Breast epithelium (tissue), 4 donors: ENCODE data around the gene VAPA. TPM values are rescaled to one million over a fixed set of nuclear protein-coding genes. Genes with fewer than 3 reads are reported as not detected.

Experiments used
- DNase-seq, 2 donors: peaks; one replicate each; pipeline ENCODE4 v3.0.0-alpha.2; 2019; ENCODE audit warnings: low spot score in 2 of 2
- H3K27ac ChIP-seq, 2 donors: fragments of 200-600 bp; sonication (generic) in 1 of 2; one replicate each; pipeline ENCODE4 v1.5.1; 2016 to 2019; ENCODE audit warnings: mild to moderate bottlenecking in 1 of 2
- H3K27me3 ChIP-seq, 2 donors: fragments of 200-600 bp; sonication (generic) in 1 of 2; one replicate each; pipeline versions ENCODE4 v1.5.1 to v1.6.0; 2017 to 2019; ENCODE audit warnings: control low read depth in 1 of 2, mild to moderate bottlenecking in 1 of 2
- H3K36me3 ChIP-seq: fragments of 200-600 bp; one replicate; pipeline ENCODE4 v1.5.1; 2019
- H3K4me1 ChIP-seq, 2 donors: fragments of 200-600 bp; sonication (generic); one replicate each; pipeline ENCODE4 v1.5.1; 2016 to 2019; ENCODE audit warnings: control low read depth in 1 of 2
- H3K4me3 ChIP-seq, 3 donors: fragments of 200-600 bp; sonication (generic); 1 replicate in 2 of 3; 2 replicates in 1 of 3; pipeline ENCODE4 v1.5.1; 2016 to 2019; ENCODE audit warnings: mild to moderate bottlenecking in 3 of 3, moderate library complexity in 2 of 3
- H3K9me3 ChIP-seq, 2 donors: fragments of 200-600 bp; sonication (generic) in 1 of 2; one replicate each; pipeline ENCODE4 v1.5.1; 2016 to 2019; ENCODE audit warnings: control low read depth in 1 of 2
- POLR2A ChIP-seq: fragments of 450-650 bp; IDR thresholded peaks from one replicate; pipeline ENCODE4 v1.6.1; 2016; ENCODE audit warnings: antibody characterized with exemption, mild to moderate bottlenecking, moderate library complexity
- POLR2AphosphoS5 ChIP-seq, 3 donors: sonication (generic); formaldehyde crosslinking; IDR thresholded peaks; one replicate each; pipeline ENCODE4 v1.6.1; 2017; ENCODE audit warnings: antibody characterized with exemption in 3 of 3
- intact Hi-C: fragments of 100-400 bp; cut with DNase I; formaldehyde crosslinking; loops from one replicate; pipeline ENCODE4 v1.15.1; 2023; ENCODE audit warnings: low total_unique reads
- total RNA-seq, 3 donors: library from RNA; depleted of rRNA; stranded (reverse); fragments of >200 nt; gene quantifications; one replicate each; pipeline ENCODE4 v1.1.0, GENCODE V29; 2016
- TF ChIP-seq, protein P1 (sequence below), 3 donors: fragments of 450-650 bp; IDR thresholded peaks; one replicate each; pipeline ENCODE4 v1.5.1; 2016 to 2017; ENCODE audit warnings: antibody characterized with exemption in 3 of 3, mild to moderate bottlenecking in 3 of 3, moderate library complexity in 3 of 3

The VAPA gene
- total RNA-seq, 3 donors from 2014 or later = 235 to 263 (median 260) TPM

DNA sequence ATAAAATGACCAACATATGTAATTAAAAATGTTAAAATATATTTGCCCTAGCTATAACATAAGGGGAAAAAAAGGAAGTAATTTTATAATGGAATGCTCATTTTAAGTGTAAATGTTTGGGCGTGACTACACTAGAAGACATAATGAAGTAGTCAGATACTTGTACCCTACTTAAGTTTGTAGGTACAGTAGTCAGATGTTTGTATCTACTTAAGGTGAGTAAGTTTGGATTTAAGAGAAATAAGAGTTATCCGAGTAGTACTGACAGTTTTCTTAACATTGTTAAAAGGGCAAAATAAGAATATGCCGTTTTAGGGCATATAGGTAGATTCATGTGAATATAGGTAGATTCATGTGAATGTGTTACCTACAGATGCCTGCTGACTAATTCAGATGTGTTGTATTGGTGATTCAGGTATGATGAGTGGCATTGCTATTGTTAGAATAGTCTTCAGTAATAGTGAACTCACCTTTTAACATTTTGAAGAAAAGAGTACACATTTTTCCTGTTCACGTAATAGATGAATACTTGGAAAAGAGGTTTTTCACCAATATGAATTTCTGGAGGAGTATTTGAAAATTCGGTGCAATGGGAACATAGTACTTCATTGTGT, 14.9 kb downstream of the VAPA start:
- Histone ChIP-seq H3K9me3 (no peaks in the 10 kb centered on the region), H3K36me3 (no peaks in the 10 kb centered on the region), H3K4me1 (peaks cover 0 to 6% of the 10 kb centered on the region in 2 donors), H3K27me3 (no peaks in the 10 kb centered on the region), H3K4me3 (no peak overlapping the region), H3K27ac (no peak overlapping the region)
- no peak for DNase-seq
- intact Hi-C loops = no loop called here
- TF ChIP-seq, protein P1, sequence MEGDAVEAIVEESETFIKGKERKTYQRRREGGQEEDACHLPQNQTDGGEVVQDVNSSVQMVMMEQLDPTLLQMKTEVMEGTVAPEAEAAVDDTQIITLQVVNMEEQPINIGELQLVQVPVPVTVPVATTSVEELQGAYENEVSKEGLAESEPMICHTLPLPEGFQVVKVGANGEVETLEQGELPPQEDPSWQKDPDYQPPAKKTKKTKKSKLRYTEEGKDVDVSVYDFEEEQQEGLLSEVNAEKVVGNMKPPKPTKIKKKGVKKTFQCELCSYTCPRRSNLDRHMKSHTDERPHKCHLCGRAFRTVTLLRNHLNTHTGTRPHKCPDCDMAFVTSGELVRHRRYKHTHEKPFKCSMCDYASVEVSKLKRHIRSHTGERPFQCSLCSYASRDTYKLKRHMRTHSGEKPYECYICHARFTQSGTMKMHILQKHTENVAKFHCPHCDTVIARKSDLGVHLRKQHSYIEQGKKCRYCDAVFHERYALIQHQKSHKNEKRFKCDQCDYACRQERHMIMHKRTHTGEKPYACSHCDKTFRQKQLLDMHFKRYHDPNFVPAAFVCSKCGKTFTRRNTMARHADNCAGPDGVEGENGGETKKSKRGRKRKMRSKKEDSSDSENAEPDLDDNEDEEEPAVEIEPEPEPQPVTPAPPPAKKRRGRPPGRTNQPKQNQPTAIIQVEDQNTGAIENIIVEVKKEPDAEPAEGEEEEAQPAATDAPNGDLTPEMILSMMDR (IDR thresholded peaks at IDR 0.05) = no peak
- TF ChIP-seq POLR2A (no peak), POLR2AphosphoS5 (IDR thresholded peaks at IDR 0.05) (no peak)

DNA sequence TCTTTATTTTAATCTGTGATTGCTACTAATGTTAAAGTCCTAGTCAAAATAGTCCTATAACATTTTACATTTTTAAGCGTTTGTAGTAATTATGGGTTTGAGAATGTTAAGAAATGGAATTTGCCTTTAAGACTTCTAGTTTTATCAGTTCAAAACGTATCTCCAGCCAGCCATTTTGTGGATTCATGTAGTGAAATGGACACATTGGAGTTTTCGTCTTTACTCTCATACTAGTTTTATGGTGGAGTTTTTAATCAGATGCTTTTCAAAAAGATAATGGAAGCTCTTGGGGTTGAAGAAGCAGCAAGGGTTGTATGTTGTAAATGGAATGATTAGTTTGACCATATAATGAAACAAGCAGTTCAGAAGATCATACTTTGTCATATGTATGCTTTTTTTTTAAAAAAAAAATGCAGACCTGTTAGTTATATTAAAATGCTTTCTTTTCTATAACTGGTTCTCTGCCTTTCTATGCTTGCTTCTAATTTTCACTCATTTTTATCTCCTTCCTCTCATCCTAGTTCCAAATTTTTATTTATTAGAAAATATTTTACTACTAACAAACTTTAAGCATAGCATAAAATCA, 16.6 kb downstream of the VAPA start:
- no peak overlapping the region for H3K4me3 ChIP-seq
- H3K9me3 ChIP-seq = no peaks in the 10 kb centered on the region
- intact Hi-C loops = no loop called here
- H3K27ac ChIP-seq = no peak overlapping the region
- TF ChIP-seq POLR2AphosphoS5 (IDR thresholded peaks at IDR 0.05) (no peak), POLR2A (no peak)
- TF ChIP-seq, protein P1 (IDR thresholded peaks at IDR 0.05) = no peak
- no peaks in the 10 kb centered on the region for H3K36me3 ChIP-seq
- H3K4me1 ChIP-seq = peaks cover 0 to 10% of the 10 kb centered on the region in 2 donors
- H3K27me3 ChIP-seq = no peaks in the 10 kb centered on the region
- DNase-seq = no peak

DNA sequence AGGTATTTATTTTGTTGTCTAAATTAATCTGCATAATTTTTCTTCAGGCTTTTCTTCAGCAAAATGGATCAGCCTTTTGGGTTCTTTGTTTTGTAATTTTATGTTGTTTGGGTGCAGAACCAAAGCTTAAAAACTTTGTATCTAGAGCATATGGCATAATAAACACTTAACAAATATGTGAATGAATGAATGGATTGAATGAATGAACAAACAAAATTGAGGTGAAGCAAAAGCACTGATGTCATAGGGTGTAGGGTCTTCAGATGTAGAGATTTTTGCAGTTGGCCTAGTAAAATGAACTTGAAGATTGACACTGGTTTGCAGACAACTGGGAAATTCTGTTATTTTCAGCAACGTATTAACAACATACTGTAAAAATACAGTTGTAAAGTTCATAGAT, 17.3 kb downstream of the VAPA start:
- Histone ChIP-seq H3K9me3 (no peaks in the 10 kb centered on the region), H3K4me1 (peaks cover 0 to 10% of the 10 kb centered on the region in 2 donors), H3K27ac (no peak overlapping the region), H3K36me3 (no peaks in the 10 kb centered on the region), H3K27me3 (no peaks in the 10 kb centered on the region), H3K4me3 (no peak overlapping the region)
- TF ChIP-seq POLR2A = no peak
- TF ChIP-seq, protein P1 (IDR thresholded peaks at IDR 0.05) = no peak
- TF ChIP-seq POLR2AphosphoS5 (IDR thresholded peaks at IDR 0.05) = no peak
- no peak for DNase-seq
- intact Hi-C loops = no loop called here

DNA sequence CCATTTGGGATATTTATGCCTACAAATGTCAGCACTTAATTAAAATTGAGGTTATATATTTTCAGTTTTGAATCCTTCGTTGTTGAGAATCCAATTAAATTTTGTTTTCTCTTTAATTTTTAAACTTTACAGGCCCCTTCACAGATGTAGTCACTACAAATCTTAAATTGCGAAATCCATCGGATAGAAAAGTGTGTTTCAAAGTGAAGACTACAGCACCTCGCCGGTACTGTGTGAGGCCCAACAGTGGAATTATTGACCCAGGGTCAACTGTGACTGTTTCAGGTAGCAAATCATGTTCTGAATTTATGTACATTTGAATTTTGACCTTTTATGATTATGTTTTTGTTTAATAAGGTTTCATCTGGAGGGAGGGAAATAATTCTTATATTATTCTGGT, 17.9 kb downstream of the VAPA start:
- no peak overlapping the region for H3K27ac ChIP-seq
- H3K9me3 ChIP-seq = no peaks in the 10 kb centered on the region
- no peak for DNase-seq
- H3K4me3 ChIP-seq = no peak overlapping the region
- H3K4me1 ChIP-seq = peaks cover 0 to 10% of the 10 kb centered on the region in 2 donors
- TF ChIP-seq POLR2AphosphoS5 (IDR thresholded peaks at IDR 0.05) (no peak), POLR2A (no peak)
- TF ChIP-seq, protein P1 (IDR thresholded peaks at IDR 0.05) = no peak
- intact Hi-C loops = no loop called here
- H3K27me3 ChIP-seq = no peaks in the 10 kb centered on the region
- H3K36me3 ChIP-seq = no peaks in the 10 kb centered on the region

DNA sequence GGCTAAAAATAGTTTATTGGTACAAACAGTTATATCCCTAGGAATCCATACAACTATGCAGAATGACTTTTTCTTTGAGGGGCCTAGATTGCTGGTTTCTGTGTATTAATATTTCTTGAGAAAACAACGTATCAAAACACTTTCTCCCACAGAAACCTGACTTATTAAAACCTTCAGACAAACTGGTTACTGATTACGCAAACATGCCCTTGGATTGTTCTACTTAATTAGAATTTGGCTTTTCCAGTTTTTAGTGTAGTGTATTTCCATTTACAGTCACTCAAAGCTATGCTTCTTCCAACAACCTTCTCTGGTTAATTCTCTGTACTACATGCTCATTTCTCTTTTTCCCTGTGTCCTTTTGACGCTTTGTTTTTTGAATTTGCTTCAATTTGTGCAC, 20.0 kb downstream of the VAPA start:
- intact Hi-C loops = no loop called here
- no peak for DNase-seq
- H3K27me3 ChIP-seq = no peaks in the 10 kb centered on the region
- no peaks in the 10 kb centered on the region for H3K36me3 ChIP-seq
- TF ChIP-seq, protein P1 (IDR thresholded peaks at IDR 0.05) = no peak
- TF ChIP-seq POLR2A (no peak), POLR2AphosphoS5 (IDR thresholded peaks at IDR 0.05) (no peak)
- H3K4me3 ChIP-seq = no peak overlapping the region
- H3K9me3 ChIP-seq = no peaks in the 10 kb centered on the region
- H3K27ac ChIP-seq = no peak overlapping the region
- peaks cover 0 to 10% of the 10 kb centered on the region in 2 donors for H3K4me1 ChIP-seq
